K562 (cell line): ENCODE data around the gene SOX6.
"Not testable (repeated sequence)": the region's sequence is repeated elsewhere in the genome, so short reads cannot be mapped to it uniquely, and the experiment has no call there.

Source experiments
- CEBPB ChIP-seq: fragments of 450-650 bp; IDR thresholded peaks from 2 replicates; pipeline ENCODE4 v1.6.1; 2016; ENCODE audit warnings: missing genetic modification characterization, missing compliant biosample characterization
- CTCF ChIP-seq, 3 experiments: IDR thresholded peaks in 2 of 3; conservative IDR thresholded peaks in 1 of 3; 2 replicates each; pipeline ENCODE4 v1.5.1; 2011 to 2012; ENCODE audit warnings: low read length in 3 of 3, mild to moderate bottlenecking in 3 of 3, control low read depth in 2 of 3, improper control_type of control experiment in 1 of 3, inconsistent platforms in 1 of 3, low read depth in 1 of 3, mixed read lengths in 1 of 3, moderate library complexity in 1 of 3; ENCODE audit not compliant: insufficient read depth in 2 of 3
- ELF1 ChIP-seq: fragments of 200-800 bp; sonication (Bioruptor generic); IDR thresholded peaks from 2 replicates; pipeline ENCODE4 v1.6.1; 2016; ENCODE audit warnings: missing genetic modification characterization, missing compliant biosample characterization
- ESRRA ChIP-seq: fragments of 450-650 bp; IDR thresholded peaks from 2 replicates; pipeline ENCODE4 v1.6.1; 2014; ENCODE audit warnings: low read depth, mild to moderate bottlenecking, moderate library complexity, borderline replicate concordance
- FOXP4 ChIP-seq: sonication (generic); formaldehyde crosslinking; IDR thresholded peaks from 2 replicates; pipeline ENCODE4 v1.8.0; 2022; ENCODE audit warnings: mild to moderate bottlenecking, missing genetic modification reagents, borderline replicate concordance
- POLR2AphosphoS2 ChIP-seq: IDR thresholded peaks from 2 replicates; pipeline ENCODE4 v1.6.1; 2012; ENCODE audit warnings: low read length, improper control_type of control experiment
- THAP12 ChIP-seq: fragments of 250-450 bp; sonication (Bioruptor Pico); IDR thresholded peaks from 2 replicates; pipeline ENCODE4 v1.9.0; 2021; ENCODE audit warnings: mild to moderate bottlenecking, inconsistent platforms
- USF1 ChIP-seq: sonication (generic); formaldehyde crosslinking; IDR thresholded peaks from 2 replicates; pipeline ENCODE4 v1.9.0; 2022; ENCODE audit warnings: mild to moderate bottlenecking, missing genetic modification reagents

- not testable (repeated sequence) for TF ChIP-seq THAP12; ELF1 (tag); CTCF (IDR thresholded peaks at IDR 0.05 in 2 of 3, conservative IDR thresholded peaks at IDR 0.05 in 1 of 3; ENCODE audit: insufficient read depth in 2 of 3, low read depth in 1 of 3, low read length in 3 of 3); USF1 (CRISPR knock-in tag); POLR2AphosphoS2; CEBPB; FOXP4 (CRISPR knock-in tag); ESRRA
Observed at GRCh38 chr11:16141614-16142013, 214.7 kb downstream of the SOX6 start.
